GM23338 (cell line): ENCODE measurements around the gene UBASH3B.

ENCODE experiments used
- CTCF ChIP-seq, 2 experiments: fragments of 200-600 bp in 1 of 2; sonication (generic) in 1 of 2; conservative IDR thresholded peaks; 2 replicates each; pipeline versions ENCODE4 v1.5.1 to v1.6.1; 2016 to 2017; ENCODE audit warnings: antibody characterized with exemption in 2 of 2, low read depth in 2 of 2, mild to moderate bottlenecking in 2 of 2, moderate library complexity in 1 of 2
- EZH2 ChIP-seq: fragments of 200-600 bp; sonication (generic); IDR thresholded peaks from one replicate; pipeline ENCODE4 v1.8.0; 2017; ENCODE audit warnings: antibody characterized with exemption, mild to moderate bottlenecking, low read depth; ENCODE audit not compliant: unreplicated experiment
- EZH2phosphoT487 ChIP-seq: fragments of 200-600 bp; sonication (generic); IDR thresholded peaks from one replicate; pipeline ENCODE4 v1.8.1; 2018; ENCODE audit warnings: antibody characterized with exemption; ENCODE audit not compliant: unreplicated experiment
- POLR2AphosphoS5 ChIP-seq: IDR thresholded peaks from 2 replicates; pipeline ENCODE4 v1.6.1; 2016; ENCODE audit warnings: antibody characterized with exemption, low read depth
- TF ChIP-seq, protein P1 (sequence below): IDR thresholded peaks from one replicate; pipeline ENCODE4 v1.6.1; 2018; ENCODE audit warnings: antibody characterized with exemption; ENCODE audit not compliant: unreplicated experiment

- TF ChIP-seq EZH2 (no peak), CTCF (conservative IDR thresholded peaks at IDR 0.05; ENCODE audit: low read depth in 2 of 2) (no peak), EZH2phosphoT487 (no peak), POLR2AphosphoS5 (no peak)
- TF ChIP-seq, protein P1, sequence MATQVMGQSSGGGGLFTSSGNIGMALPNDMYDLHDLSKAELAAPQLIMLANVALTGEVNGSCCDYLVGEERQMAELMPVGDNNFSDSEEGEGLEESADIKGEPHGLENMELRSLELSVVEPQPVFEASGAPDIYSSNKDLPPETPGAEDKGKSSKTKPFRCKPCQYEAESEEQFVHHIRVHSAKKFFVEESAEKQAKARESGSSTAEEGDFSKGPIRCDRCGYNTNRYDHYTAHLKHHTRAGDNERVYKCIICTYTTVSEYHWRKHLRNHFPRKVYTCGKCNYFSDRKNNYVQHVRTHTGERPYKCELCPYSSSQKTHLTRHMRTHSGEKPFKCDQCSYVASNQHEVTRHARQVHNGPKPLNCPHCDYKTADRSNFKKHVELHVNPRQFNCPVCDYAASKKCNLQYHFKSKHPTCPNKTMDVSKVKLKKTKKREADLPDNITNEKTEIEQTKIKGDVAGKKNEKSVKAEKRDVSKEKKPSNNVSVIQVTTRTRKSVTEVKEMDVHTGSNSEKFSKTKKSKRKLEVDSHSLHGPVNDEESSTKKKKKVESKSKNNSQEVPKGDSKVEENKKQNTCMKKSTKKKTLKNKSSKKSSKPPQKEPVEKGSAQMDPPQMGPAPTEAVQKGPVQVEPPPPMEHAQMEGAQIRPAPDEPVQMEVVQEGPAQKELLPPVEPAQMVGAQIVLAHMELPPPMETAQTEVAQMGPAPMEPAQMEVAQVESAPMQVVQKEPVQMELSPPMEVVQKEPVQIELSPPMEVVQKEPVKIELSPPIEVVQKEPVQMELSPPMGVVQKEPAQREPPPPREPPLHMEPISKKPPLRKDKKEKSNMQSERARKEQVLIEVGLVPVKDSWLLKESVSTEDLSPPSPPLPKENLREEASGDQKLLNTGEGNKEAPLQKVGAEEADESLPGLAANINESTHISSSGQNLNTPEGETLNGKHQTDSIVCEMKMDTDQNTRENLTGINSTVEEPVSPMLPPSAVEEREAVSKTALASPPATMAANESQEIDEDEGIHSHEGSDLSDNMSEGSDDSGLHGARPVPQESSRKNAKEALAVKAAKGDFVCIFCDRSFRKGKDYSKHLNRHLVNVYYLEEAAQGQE: no peak
Measured at GRCh38 chr11:122625976-122626665, 29.4 kb upstream of the UBASH3B start.
